ENCODE data around the gene TMA7B.
"Not testable (repeated sequence)": the region's sequence is repeated elsewhere in the genome, so short reads cannot be mapped to it uniquely, and the experiment has no call there.

The TMA7B gene

DNA sequence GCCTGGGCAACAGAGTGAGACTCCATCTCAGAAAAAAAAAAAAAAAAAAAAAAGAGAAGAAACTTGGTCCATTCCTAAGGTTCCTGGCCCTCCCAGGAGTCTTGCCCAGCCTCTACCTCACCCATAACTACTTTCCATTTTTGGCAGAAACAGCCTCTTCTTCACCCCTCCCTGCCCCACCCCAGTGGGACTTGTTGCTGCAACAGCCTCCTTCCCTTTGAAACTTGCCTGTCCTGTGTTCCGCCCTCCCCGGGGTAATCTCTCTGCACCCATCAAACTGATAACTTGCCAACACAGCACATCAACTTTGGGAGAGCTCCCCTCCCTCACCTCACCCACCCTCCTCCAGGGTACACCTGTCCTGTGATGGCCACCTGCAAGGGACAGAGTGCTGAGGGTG lies 24.5 kb downstream of the TMA7B start:
- no peak for DNase-seq (ENCODE audit: low read depth)

DNA sequence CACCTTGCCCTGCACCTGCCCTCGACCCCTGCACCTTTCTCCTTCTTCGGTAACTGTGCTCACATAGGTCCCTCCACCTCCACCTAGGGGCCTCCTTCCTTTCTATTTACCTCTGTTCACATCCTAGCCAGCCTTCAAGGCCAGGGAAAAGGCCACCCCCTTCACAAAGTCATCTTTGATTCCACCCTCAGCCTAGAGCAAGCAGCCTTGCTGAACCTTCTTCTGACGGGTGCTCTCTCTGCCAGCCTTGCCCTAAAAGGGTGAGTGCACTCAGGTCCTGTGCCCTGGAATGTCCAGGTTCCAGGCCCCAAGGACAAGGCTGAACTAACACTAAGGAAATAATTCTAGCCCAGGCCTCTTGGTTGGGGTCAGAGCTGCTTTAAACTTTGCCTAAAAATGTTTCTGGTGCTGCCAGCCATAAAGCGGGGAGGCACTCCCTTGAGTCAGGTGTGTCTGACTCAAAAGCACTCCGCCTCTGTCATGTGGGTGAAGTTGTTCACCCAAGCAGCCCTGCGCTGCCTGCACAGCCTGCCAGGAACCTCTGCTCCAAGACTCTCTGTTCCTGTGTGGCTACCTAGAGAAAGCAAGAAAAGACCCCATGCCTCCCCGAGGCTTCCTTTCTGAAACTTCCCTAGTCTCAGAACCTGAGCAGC lies 25.3 kb downstream of the TMA7B start:
- DNase-seq (ENCODE audit: low read depth): no peak

DNA sequence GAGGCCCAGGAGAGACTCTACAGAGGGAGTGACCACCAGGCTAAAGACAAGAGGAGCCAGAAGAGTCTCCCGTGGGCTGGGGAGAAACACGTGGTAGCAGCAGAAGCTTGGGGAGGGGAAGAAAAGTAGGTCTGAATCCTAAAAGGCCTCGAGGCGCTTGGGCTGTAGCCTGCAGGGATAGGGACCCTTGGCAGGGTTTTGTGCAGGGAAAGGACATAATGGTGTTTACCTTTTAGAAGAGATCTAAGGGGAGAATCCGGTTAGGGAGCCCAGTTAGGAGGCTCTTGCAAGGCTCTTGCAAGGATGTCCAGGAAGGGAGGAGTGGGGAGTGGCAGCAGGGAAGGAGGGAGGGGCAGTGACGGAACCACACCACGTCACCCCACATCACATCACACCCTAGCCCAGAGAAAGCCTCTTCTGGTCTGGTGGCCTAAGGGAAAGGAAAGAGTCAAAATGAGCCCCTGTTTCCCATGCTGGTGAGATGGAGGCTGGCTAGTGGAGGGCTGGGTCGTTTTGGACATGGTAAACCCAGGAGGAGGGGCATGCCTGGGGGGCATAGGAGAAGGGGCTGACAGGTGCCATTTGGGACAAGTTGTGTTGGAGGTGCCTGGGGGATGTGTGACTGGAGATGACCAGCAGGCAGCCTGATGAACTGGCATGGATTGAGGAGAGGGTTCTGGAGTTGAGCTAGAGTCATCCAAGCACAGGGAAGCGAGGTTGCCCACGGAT lies 28.4 kb downstream of the TMA7B start:
- DNase-seq (ENCODE audit: low read depth): no peak

DNA sequence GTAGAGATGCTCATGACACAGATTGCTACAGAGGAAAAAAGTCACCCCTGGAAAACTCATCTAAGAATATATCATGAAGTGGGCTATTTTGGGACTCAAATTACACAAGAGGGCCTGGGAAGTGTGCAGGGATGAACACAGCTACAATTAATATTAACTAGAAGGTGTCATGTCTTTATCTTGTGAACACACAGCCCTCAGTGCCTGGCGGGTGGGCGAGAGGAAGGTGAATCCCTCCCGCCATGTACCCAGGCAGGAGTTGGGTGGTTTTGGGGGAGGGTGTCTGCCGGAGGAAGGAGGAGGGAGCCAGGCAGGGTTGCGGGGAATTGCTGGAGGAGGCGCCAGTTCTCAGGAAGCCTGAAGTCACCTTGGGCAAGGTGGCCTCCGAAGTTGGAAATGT lies 29.4 kb downstream of the TMA7B start:
- DNase-seq (ENCODE audit: low read depth): no peak

GRCh38 chr22:39990686-39991085 lies 30.5 kb downstream of the TMA7B start:
- DNase-seq (ENCODE audit: low read depth): no peak

DNA sequence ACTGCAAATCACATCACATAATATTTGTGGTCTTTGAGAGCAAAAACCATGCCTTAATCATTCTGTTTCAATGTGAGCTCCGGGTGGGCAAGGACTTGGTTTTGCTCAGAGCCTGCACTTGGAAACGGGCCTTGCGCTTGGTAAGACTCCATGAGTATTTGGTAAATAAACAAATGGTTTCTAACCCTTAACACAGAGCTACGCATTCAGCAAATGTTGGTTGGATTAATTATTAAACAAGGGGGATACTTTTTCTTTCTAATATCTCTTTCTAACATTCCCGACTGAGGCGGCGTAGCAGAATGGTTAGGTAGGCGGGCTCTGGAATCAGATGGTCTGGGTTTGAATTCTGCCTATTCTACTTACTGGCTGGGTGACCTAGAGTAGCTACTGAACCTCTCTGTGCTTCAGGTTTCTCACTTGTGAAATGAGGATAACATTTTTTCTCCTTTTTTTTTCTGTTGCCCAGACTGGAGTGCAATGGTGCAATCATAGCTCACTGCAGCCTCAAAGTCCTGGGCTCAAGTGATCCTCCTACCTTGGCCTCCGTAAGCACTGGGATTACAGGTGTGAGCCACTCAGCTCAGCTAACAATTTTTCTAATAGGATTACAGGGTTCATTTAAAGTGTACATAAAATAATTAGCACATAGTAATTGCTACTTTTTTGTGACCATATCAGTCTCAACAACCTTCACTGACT lies 31.1 kb downstream of the TMA7B start:
- DNase-seq (ENCODE audit: low read depth): no peak

DNA sequence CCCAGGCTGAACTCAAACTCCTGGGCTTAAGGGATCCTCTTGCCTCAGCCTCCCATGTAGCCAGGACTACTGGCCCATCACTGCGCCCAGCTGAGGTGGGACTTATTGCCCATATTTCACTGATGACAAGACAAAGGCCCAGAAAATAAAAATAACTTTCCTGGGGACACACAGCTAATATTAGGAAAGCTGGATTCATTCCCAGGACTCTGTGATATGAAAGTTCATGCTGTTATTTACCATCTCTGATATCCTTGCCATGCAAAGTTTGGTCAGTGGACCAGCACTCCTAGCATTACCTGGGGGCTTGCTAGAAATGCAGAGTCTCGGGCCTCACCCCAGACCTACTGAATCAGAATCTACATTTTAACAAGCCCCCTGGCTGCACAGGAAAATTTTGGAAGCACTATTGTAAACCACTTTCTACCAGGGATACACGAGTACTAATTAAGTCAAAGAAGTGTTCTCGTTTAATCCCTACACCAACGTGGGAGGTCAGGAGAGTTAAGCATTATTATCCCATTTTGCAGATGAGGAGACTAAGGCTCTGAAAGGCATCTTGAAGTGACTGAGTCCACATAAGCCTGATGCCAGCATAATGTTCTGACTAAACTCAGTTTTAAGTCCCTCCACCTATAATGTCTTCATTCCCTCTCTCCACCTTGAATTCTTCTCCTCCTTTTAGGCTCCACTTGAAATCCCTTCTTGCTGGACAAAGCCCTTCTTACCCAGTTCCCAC lies 32.1 kb downstream of the TMA7B start:
- DNase-seq (ENCODE audit: low read depth): no peak

DNA sequence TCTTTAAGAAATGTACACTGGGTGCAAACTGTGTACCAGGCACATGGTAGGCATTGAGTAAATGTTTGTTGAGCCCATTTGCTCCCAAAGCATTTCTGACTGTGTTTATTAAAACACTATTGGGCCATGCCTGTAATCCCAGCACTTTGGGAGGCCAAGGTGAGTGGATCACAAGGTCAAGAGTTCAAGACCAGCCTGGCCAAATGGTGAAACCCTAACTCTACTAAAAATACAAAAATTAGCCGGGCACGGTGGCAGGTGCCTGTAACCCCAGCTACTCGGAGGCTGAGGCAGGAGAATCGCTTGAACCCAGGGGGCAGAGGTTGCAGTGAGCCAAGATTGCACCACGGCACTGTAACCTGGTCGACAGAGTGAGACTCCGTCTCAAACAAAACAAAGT lies 32.7 kb downstream of the TMA7B start:
- not testable (repeated sequence) for DNase-seq (ENCODE audit: low read depth)

GRCh38 chr22:39994041-39994565 lies 33.9 kb downstream of the TMA7B start:
- no peak for DNase-seq (ENCODE audit: low read depth)

DNA sequence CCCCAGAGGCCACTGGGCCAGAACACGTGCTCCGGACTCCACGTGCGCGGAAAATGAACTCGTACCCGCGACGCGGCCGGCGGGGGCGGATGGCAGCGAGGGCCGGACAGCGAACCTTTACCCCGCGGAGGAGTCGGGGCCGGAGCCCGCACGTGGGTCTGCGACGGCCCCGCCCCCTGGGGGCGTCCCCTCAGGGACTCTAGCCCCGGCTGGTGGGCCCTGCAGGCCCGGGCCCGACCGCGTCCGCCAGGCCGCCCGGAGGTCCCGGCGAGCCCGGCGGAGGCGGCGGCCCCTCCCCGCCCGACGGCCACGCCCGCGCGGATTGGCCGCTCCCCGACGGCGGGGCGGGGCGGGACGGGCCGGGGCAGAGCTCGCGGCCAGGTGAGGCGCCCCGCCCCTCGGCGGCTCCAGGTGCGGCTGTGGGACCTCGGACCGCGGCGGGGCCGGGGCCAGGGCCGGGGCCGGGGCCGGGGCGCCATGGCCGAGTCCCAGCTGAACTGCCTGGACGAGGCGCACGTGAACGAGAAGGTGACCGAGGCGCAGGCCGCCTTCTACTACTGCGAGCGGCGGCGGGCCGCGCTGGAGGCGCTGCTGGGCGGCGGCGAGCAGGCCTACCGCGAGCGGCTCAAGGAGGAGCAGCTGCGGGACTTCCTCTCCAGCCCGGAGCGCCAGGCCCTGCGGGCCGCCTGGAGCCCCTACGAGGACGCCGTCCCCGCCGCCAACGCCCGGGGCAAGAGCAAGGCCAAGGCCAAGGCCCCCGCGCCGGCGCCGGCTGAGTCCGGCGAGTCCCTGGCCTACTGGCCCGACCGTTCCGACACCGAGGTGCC lies 34.6 kb downstream of the TMA7B start, which contains the start of gene FAM83F:
Gene FAM83F, plus strand, starts transcription at position 389 of the 827 bp plus-strand sequence. Its CDS starts 89 bp downstream, at position 478.
- DNase-seq (ENCODE audit: low read depth): no peak

- DNase-seq (ENCODE audit: low read depth): no peak
Measured at GRCh38 chr22:39995393-39996252, 35.4 kb downstream of the TMA7B start.

GRCh38 chr22:39996732-39997131 lies 36.5 kb downstream of the TMA7B start:
- DNase-seq (ENCODE audit: low read depth): no peak

- no peak for DNase-seq (ENCODE audit: low read depth)
Measured at GRCh38 chr22:39997421-39997820, 37.2 kb downstream of the TMA7B start.

GRCh38 chr22:39997939-39998726 lies 37.9 kb downstream of the TMA7B start:
- DNase-seq (ENCODE audit: low read depth): no peak

DNA sequence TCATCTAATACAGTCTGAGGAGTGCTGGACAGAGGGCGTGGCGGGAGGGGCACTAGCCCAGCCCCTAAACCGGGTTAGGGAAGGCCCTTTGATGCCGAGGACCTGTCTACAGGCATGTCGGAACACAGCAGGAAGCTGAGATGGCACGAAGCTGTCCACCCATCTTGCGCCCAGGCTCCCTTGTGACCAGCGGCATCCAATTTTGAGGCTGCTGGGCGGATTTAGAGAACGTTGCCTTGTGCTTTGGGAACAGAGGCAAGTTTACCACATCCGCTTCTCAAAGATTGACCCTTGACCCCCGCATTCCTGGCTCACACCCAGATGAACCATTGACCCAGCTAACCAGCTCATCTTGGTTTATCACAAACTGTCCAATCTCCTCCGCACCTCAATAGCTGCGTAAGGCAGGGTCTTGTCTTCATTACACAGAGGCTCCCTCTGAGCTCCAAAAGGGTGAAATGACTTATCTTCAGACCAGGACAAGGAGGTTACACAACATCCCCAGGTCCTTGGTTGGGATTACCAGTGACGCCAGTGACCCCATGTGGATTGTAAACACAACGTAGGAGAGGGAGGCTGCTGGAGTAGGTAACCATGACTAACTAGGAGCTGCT lies 39.1 kb downstream of the TMA7B start:
- DNase-seq (ENCODE audit: low read depth): no peak

DNA sequence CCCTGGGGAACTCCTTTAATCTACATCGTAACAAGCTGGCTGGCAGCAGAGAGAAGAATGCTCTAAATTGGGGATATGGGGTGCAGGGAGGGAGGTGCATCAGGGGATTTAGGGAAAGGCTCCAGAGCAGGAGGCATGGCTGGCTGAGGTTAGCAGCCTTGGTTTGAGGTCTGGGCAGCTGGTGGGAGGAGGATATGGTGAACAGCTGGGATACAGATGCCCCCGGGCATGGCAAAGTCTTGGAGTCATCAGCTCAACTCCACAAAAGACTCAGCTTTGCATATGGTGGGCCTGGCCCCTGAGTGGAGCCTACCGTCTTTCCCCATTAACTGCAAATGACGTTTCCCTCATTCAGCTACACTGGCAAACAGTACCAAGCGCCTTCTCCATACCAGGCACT lies 40.0 kb downstream of the TMA7B start:
- no peak for DNase-seq (ENCODE audit: low read depth)

DNA sequence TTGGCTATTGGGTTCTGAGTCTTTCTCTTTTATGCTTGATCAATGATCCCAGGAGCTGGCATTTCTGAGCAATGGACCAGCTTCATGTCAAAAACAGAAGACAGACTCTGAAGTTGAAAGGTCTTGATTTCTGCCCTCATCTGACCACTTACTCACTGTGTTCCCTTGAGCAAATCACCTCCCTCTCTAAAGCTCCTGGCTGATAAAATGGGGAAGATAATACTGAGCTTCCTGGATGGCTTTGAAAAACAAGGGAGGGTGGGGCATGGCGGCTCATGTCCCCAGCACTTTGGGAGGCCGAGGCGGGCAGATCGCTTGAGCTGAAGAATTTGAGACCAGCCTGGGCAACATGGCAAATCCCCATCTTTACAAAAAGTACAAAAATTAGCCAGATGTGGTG lies 40.9 kb downstream of the TMA7B start:
- no peak for DNase-seq (ENCODE audit: low read depth)

- DNase-seq (ENCODE audit: low read depth): no peak
Measured at GRCh38 chr22:40001800-40002577, 41.8 kb downstream of the TMA7B start.

Data from HS-27A (cell line).